ENCODE results near the gene SLC39A7. TPM values are rescaled to one million over a fixed set of nuclear protein-coding genes. Genes with fewer than 3 reads are reported as not detected.

The SLC39A7 gene
- total RNA-seq (2021) (96.4 and 110 TPM in 2 replicates), Bru-seq, nascent RNA (percentile 88 among the genes with signal in this experiment), BruChase-seq, experiment 1, labeled RNA remaining after a 2-hour chase (percentile 96 among the genes with signal in this experiment), BruChase-seq, experiment 2, labeled RNA remaining after a 6-hour chase (percentile 99 among the genes with signal in this experiment)
- long read RNA-seq, transcript SLC39A7-202 (7 exons, 2,409 nt): major isoform, 6 of 45 reads
- long read RNA-seq, transcript SLC39A7-201 (8 exons, 2,153 nt): minor isoform, 5 of 45 reads
- long read RNA-seq, partial matches to known transcripts: 3 of 45 reads
- long read RNA-seq, other reads (novel, unspliced or antisense): 31 of 45 reads

GRCh38 chr6:33200219-33201146 is at the start of gene SLC39A7, which contains the start of gene RXRB:
SLC39A7 (plus strand) TSS chr6:33200867; CDS start chr6:33201246, 379 bp downstream.
RXRB (minus strand) TSS chr6:33200665; CDS start chr6:33200476, 189 bp downstream.
- Histone ChIP-seq H2AFZ (peak within 1 kb of the TSS; percentile 95), H3K9me2 (ENCODE audit: insufficient read depth) (no peaks in the 10 kb centered on the region), H3K27me3 (ENCODE audit: insufficient read depth, low read depth) (no peaks in the 10 kb centered on the region), H3K79me2 (ENCODE audit: low read depth) (peaks cover 58% of the 10 kb centered on the region), H4K20me1 (ENCODE audit: insufficient read depth) (peaks cover 17% of the 10 kb centered on the region), H3K9me3 (ENCODE audit: insufficient read depth, low read depth) (no peaks in the 10 kb centered on the region), H3K4me1 (replicated peaks; ENCODE audit: insufficient read depth) (peaks cover 28% of the 10 kb centered on the region), H3K4me3 (peak within 1 kb of the TSS; percentile 62), H3K4me2 (peak within 1 kb of the TSS; percentile 98), H3K36me3 (ENCODE audit: low read depth) (peaks cover 33% of the 10 kb centered on the region), H3K27ac (peak within 1 kb of the TSS; percentile 79), H3F3A (ENCODE audit: insufficient read depth, low read depth) (peaks cover 28% of the 10 kb centered on the region; the same call in 1 of the 2 replicates)
- peak; percentile 95 to 96 for DNase-seq
- intact Hi-C loops (cut with micrococcal nuclease; ENCODE audit: unreplicated experiment): loop anchor here (2.0 to 10.0 kb wide), 5 partner anchors 48 to 577 kb away; partner anchors contain the start of genes B3GALT4, CUTA, PHF1 and RGL2
- ChIA-PET POLR2A (ENCODE audit: unreplicated experiment) (interaction anchor here (0.6 kb wide), 1 partner anchor 737 kb away, joined by 3 read pairs; no protein-coding TSS in a partner anchor), CTCF (interaction anchor here (0.7 kb wide), 1 partner anchor 581 kb away, joined by 8 read pairs; no protein-coding TSS in a partner anchor)
- BruUV-seq (replicated peaks): no TSS peak
- no peak for TF ChIP-seq EZH2 (IDR thresholded peaks at IDR 0.05; ENCODE audit: low read depth)
- TF ChIP-seq CTCF (conservative IDR thresholded peaks at IDR 0.05): 0 out of 2 replicates have a peak, but pooled peaks have one; percentile 19

GRCh38 chr6:33151050-33151449 is 49.6 kb upstream of the SLC39A7 start:
- intact Hi-C loops (cut with micrococcal nuclease; ENCODE audit: unreplicated experiment): no loop called here
- no peaks in the 10 kb centered on the region for H3K9me2 ChIP-seq (ENCODE audit: insufficient read depth)
- H3K27me3 ChIP-seq (ENCODE audit: insufficient read depth, low read depth): peaks cover 67% of the 10 kb centered on the region
- no peak overlapping the region for H3K27ac ChIP-seq
- H3K79me2 ChIP-seq (ENCODE audit: low read depth): no peaks in the 10 kb centered on the region
- no peak overlapping the region for H3K4me2 ChIP-seq
- no peaks in the 10 kb centered on the region for H4K20me1 ChIP-seq (ENCODE audit: insufficient read depth)
- ChIA-PET CTCF (interaction anchor here (0.6 kb wide), 1 partner anchor 521 kb away, joined by 3 read pairs; no protein-coding TSS in a partner anchor), POLR2A (ENCODE audit: unreplicated experiment) (no interaction called here)
- no peaks in the 10 kb centered on the region for H3K36me3 ChIP-seq (ENCODE audit: low read depth)
- H3K4me3 ChIP-seq: no peak overlapping the region
- H2AFZ ChIP-seq: no peak overlapping the region
- DNase-seq: no peak
- H3K9me3 ChIP-seq (ENCODE audit: insufficient read depth, low read depth): no peaks in the 10 kb centered on the region; the same call in 1 of the 2 replicates
- no peaks in the 10 kb centered on the region for H3K4me1 ChIP-seq (replicated peaks; ENCODE audit: insufficient read depth)
- BruUV-seq (replicated peaks): no TSS peak
- H3F3A ChIP-seq (ENCODE audit: insufficient read depth, low read depth): no peaks in the 10 kb centered on the region
- TF ChIP-seq EZH2 (IDR thresholded peaks at IDR 0.05; ENCODE audit: low read depth): no peak
- no peak for TF ChIP-seq CTCF (conservative IDR thresholded peaks at IDR 0.05)

GRCh38 chr6:33154349-33154748 is 46.3 kb upstream of the SLC39A7 start:
- Histone ChIP-seq H3K4me3 (no peak overlapping the region), H2AFZ (no peak overlapping the region), H3F3A (ENCODE audit: insufficient read depth, low read depth) (no peaks in the 10 kb centered on the region), H3K9me3 (ENCODE audit: insufficient read depth, low read depth) (no peaks in the 10 kb centered on the region; the same call in 1 of the 2 replicates), H4K20me1 (ENCODE audit: insufficient read depth) (no peaks in the 10 kb centered on the region), H3K4me1 (replicated peaks; ENCODE audit: insufficient read depth) (no peaks in the 10 kb centered on the region), H3K4me2 (no peak overlapping the region), H3K36me3 (ENCODE audit: low read depth) (no peaks in the 10 kb centered on the region), H3K27ac (no peak overlapping the region), H3K79me2 (ENCODE audit: low read depth) (no peaks in the 10 kb centered on the region), H3K9me2 (ENCODE audit: insufficient read depth) (no peaks in the 10 kb centered on the region), H3K27me3 (ENCODE audit: insufficient read depth, low read depth) (peaks cover 70% of the 10 kb centered on the region)
- no peak for DNase-seq
- ChIA-PET CTCF (no interaction called here), POLR2A (ENCODE audit: unreplicated experiment) (no interaction called here)
- intact Hi-C loops (cut with micrococcal nuclease; ENCODE audit: unreplicated experiment): no loop called here
- no peak for TF ChIP-seq CTCF (conservative IDR thresholded peaks at IDR 0.05)
- no peak for TF ChIP-seq EZH2 (IDR thresholded peaks at IDR 0.05; ENCODE audit: low read depth)
- BruUV-seq (replicated peaks): no TSS peak

Data from PC-9 (cell line).